Mesodermal cell (in vitro differentiated cells): Measurements from ENCODE around the gene MIEF1.

Source experiments
- H3K27ac ChIP-seq: 2 replicates; pipeline ENCODE4 v1.7.0; 2013; ENCODE audit warnings: mild to moderate bottlenecking, low read depth, low read length, moderate library complexity; ENCODE audit not compliant: severe bottlenecking
- H3K36me3 ChIP-seq: 2 replicates; pipeline ENCODE4 v1.7.1; 2013; ENCODE audit warnings: mild to moderate bottlenecking, low read length, moderate library complexity; ENCODE audit not compliant: control insufficient read depth, insufficient read depth
- H3K4me1 ChIP-seq: one replicate; pipeline ENCODE4 v1.7.1; 2013; ENCODE audit warnings: mild to moderate bottlenecking, low read length; ENCODE audit not compliant: insufficient read depth, control insufficient read depth, poor library complexity, severe bottlenecking
- H3K4me3 ChIP-seq: 2 replicates; pipeline ENCODE4 v1.7.0; 2013; ENCODE audit warnings: low read length, control low read depth, mild to moderate bottlenecking; ENCODE audit not compliant: insufficient read depth, poor library complexity, severe bottlenecking; ENCODE audit errors: extremely low read depth
- H3K9me3 ChIP-seq: 2 replicates; pipeline ENCODE4 v1.7.1; 2013; ENCODE audit warnings: mild to moderate bottlenecking, low read length, moderate library complexity; ENCODE audit not compliant: control insufficient read depth
- WGBS, 2 experiments: methylation state at CpG; one replicate each; pipeline ENCODE4 v1.1.5; 2013; ENCODE audit warnings: missing lambda C conversion rate in 2 of 2; ENCODE audit not compliant: insufficient coverage in 2 of 2; 5-methylcytosine and 5-hydroxymethylcytosine counted together

MIEF1 gene

GRCh38 chr22:39480557-39480956 is 21.5 kb upstream of the MIEF1 start:
- Histone ChIP-seq H3K4me1 (peaks cover 15% of the 10 kb centered on the region), H3K27ac (no peak overlapping the region), H3K9me3 (no peaks in the 10 kb centered on the region), H3K36me3 (peaks cover 17% of the 10 kb centered on the region), H3K4me3 (no peak overlapping the region)
- 100% methylated on average over 1 of the region's 1 CpG; no CpG with 5 or more reads in 1 of the 2 experiments for WGBS, 2 experiments

- 88 to 96% methylated on average over 16 of the region's 16 CpGs for WGBS, 2 experiments
- Histone ChIP-seq H3K27ac (no peak overlapping the region), H3K4me1 (peaks cover 10% of the 10 kb centered on the region), H3K36me3 (peaks cover 17% of the 10 kb centered on the region), H3K9me3 (no peaks in the 10 kb centered on the region), H3K4me3 (no peak overlapping the region)
Measured at GRCh38 chr22:39481054-39481453, 21.0 kb upstream of the MIEF1 start.

- 96 to 98% methylated on average over 5 of the region's 5 CpGs for WGBS, 2 experiments
- peaks cover 4% of the 10 kb centered on the region for H3K4me1 ChIP-seq
- no peak overlapping the region for H3K27ac ChIP-seq
- no peak overlapping the region for H3K4me3 ChIP-seq
- no peaks in the 10 kb centered on the region for H3K9me3 ChIP-seq
- H3K36me3 ChIP-seq: peaks cover 15% of the 10 kb centered on the region
Measured at GRCh38 chr22:39481595-39481994, 20.5 kb upstream of the MIEF1 start.

GRCh38 chr22:39482768-39483167 is 19.3 kb upstream of the MIEF1 start:
- H3K36me3 ChIP-seq: peaks cover 5% of the 10 kb centered on the region
- 87 to 90% methylated on average over 3 of the region's 3 CpGs for WGBS, 2 experiments
- H3K27ac ChIP-seq: no peak overlapping the region
- H3K9me3 ChIP-seq: no peaks in the 10 kb centered on the region
- no peaks in the 10 kb centered on the region for H3K4me1 ChIP-seq
- no peak overlapping the region for H3K4me3 ChIP-seq

GRCh38 chr22:39486951-39487825 is 14.9 kb upstream of the MIEF1 start:
- peaks cover 8% of the 10 kb centered on the region for H3K36me3 ChIP-seq
- no peak overlapping the region for H3K4me3 ChIP-seq
- H3K4me1 ChIP-seq: no peaks in the 10 kb centered on the region
- no peak overlapping the region for H3K27ac ChIP-seq
- H3K9me3 ChIP-seq: no peaks in the 10 kb centered on the region
- WGBS, 2 experiments: 94 to 96% methylated on average over 40 to 44 of the region's 45 CpGs

GRCh38 chr22:39487826-39488520 is 14.1 kb upstream of the MIEF1 start:
- Histone ChIP-seq H3K36me3 (peaks cover 8% of the 10 kb centered on the region), H3K27ac (no peak overlapping the region), H3K4me1 (no peaks in the 10 kb centered on the region), H3K9me3 (no peaks in the 10 kb centered on the region), H3K4me3 (no peak overlapping the region)
- WGBS, 2 experiments: 96 to 98% methylated on average over 64 to 70 of the region's 70 CpGs

- 95 to 98% methylated on average over 24 to 32 of the region's 39 CpGs for WGBS, 2 experiments
- Histone ChIP-seq H3K4me1 (no peaks in the 10 kb centered on the region), H3K36me3 (peaks cover 8% of the 10 kb centered on the region), H3K9me3 (no peaks in the 10 kb centered on the region), H3K27ac (no peak overlapping the region), H3K4me3 (no peak overlapping the region)
Measured at GRCh38 chr22:39488563-39489083, 13.5 kb upstream of the MIEF1 start.

- Histone ChIP-seq H3K4me3 (no peak overlapping the region), H3K4me1 (peaks cover 3% of the 10 kb centered on the region), H3K27ac (no peak overlapping the region), H3K36me3 (peaks cover 8% of the 10 kb centered on the region), H3K9me3 (no peaks in the 10 kb centered on the region)
- WGBS, 2 experiments: 94 to 96% methylated on average over 11 to 15 of the region's 17 CpGs
Measured at GRCh38 chr22:39489094-39490068, 12.7 kb upstream of the MIEF1 start.

GRCh38 chr22:39490135-39490798 is 11.8 kb upstream of the MIEF1 start:
- Histone ChIP-seq H3K4me3 (no peak overlapping the region), H3K36me3 (peaks cover 8% of the 10 kb centered on the region), H3K27ac (no peak overlapping the region), H3K9me3 (no peaks in the 10 kb centered on the region), H3K4me1 (peaks cover 7% of the 10 kb centered on the region)
- 53 to 56% methylated on average over 10 to 13 of the region's 13 CpGs for WGBS, 2 experiments
